Activated CD4-positive, alpha-beta T cell treated with anti-CD3 and anti-CD28 coated beads, Interleukin-2, amount 10 ng/mL, durations not matched to agents 7 days and 5 days (primary cell): Measurements from ENCODE around the gene FLT1. TPM values are rescaled to one million over a fixed set of nuclear protein-coding genes. Genes with fewer than 3 reads are reported as not detected.

Experiments used
- CTCF ChIA-PET: fragments of 350-600 bp; sonication (Branson Sonifier 250); formaldehyde crosslinking; loops from one replicate; lab custom pipeline; 2021; ENCODE audit warnings: antibody characterized with exemption; lab: Charles Lee
- POLR2A ChIA-PET: fragments of 350-600 bp; sonication (Branson Sonifier 250); formaldehyde crosslinking; loops from one replicate; lab custom pipeline; 2021; ENCODE audit warnings: antibody characterized with exemption; lab: Charles Lee
- DNase-seq: peaks from one replicate; pipeline ENCODE4 v3.0.0-alpha.2; 2020
- H3K27ac Mint-ChIP-seq: one replicate; pipeline ENCODE4 v1.8.0; 2021; ENCODE audit warnings: mild to moderate bottlenecking, moderate library complexity, mixed read lengths
- H3K27me3 Mint-ChIP-seq: one replicate; pipeline ENCODE4 v1.8.0; 2021; ENCODE audit warnings: mixed read lengths
- H3K36me3 Mint-ChIP-seq: one replicate; pipeline ENCODE4 v1.8.0; 2021; ENCODE audit warnings: low read depth, mixed read lengths
- H3K4me1 Mint-ChIP-seq: one replicate; pipeline ENCODE4 v1.8.0; 2021; ENCODE audit warnings: mixed read lengths
- H3K4me3 Mint-ChIP-seq: one replicate; pipeline ENCODE4 v1.8.0; 2021; ENCODE audit warnings: mild to moderate bottlenecking, moderate library complexity, mixed read lengths
- H3K9me3 Mint-ChIP-seq: one replicate; pipeline ENCODE4 v1.8.0; 2021; ENCODE audit warnings: mixed read lengths
- total RNA-seq, 2 experiments: library from RNA; stranded (reverse); gene quantifications; one replicate each; pipeline ENCODE4 v1.2.3, GENCODE V29; 2021

FLT1 gene, protein sequence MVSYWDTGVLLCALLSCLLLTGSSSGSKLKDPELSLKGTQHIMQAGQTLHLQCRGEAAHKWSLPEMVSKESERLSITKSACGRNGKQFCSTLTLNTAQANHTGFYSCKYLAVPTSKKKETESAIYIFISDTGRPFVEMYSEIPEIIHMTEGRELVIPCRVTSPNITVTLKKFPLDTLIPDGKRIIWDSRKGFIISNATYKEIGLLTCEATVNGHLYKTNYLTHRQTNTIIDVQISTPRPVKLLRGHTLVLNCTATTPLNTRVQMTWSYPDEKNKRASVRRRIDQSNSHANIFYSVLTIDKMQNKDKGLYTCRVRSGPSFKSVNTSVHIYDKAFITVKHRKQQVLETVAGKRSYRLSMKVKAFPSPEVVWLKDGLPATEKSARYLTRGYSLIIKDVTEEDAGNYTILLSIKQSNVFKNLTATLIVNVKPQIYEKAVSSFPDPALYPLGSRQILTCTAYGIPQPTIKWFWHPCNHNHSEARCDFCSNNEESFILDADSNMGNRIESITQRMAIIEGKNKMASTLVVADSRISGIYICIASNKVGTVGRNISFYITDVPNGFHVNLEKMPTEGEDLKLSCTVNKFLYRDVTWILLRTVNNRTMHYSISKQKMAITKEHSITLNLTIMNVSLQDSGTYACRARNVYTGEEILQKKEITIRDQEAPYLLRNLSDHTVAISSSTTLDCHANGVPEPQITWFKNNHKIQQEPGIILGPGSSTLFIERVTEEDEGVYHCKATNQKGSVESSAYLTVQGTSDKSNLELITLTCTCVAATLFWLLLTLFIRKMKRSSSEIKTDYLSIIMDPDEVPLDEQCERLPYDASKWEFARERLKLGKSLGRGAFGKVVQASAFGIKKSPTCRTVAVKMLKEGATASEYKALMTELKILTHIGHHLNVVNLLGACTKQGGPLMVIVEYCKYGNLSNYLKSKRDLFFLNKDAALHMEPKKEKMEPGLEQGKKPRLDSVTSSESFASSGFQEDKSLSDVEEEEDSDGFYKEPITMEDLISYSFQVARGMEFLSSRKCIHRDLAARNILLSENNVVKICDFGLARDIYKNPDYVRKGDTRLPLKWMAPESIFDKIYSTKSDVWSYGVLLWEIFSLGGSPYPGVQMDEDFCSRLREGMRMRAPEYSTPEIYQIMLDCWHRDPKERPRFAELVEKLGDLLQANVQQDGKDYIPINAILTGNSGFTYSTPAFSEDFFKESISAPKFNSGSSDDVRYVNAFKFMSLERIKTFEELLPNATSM (N-terminal part only)
- under 1 TPM; 0.32 to 0.71 TPM for total RNA-seq

DNA sequence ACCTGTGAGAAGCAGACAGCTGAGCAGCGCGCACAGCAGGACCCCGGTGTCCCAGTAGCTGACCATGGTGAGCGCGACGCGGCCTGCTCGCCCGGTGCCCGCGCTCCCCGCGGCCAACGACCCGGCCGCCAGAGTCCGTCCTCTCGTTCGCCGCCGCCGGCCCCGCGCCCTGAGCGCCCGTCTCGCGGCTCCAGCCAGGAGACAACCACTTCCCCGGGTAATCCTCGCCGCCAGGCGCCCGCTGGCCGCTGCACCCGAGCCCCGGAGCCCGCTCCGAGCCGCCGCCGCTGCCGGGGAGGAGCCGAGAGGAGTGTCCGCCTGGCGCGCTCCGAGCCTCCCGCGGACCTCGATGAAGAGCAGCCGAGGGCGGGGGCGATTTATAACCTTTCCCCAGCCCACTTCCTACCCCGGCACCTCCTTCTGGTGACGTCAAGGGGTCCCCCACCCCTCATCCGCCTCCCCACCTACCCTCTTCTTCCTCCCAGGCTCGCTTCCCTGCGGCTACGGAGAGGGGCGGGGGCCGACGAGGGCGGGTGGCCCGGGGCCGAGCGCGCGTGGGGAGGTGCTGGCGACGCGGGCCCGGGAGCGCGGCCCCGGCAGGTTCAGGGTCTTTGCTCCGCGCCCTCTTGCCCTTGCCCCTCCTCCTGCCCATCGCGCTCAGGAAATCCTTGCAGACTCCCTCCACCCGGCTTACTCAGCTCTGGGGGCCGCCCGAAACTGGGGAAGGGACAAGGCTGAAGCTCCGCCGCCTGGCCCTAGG is at the start of gene FLT1:
TSS of gene FLT1 (minus strand) at position 351 of the 760 bp plus-strand sequence. CDS start at position 66, 285 bp downstream.
- peak within 1 kb of the TSS; percentile 55 for H3K4me3 Mint-ChIP-seq
- ChIA-PET POLR2A (no interaction called here), CTCF (interaction anchor here (1.0 kb wide), 1 partner anchor 9 kb away, joined by 3 read pairs; no protein-coding TSS in a partner anchor)
- H3K27ac Mint-ChIP-seq, result no peak within 1 kb of the TSS
- H3K36me3 Mint-ChIP-seq, result peaks cover 2% of the 10 kb centered on the region
- peak; percentile 17 for DNase-seq
- peaks cover 53% of the 10 kb centered on the region for H3K27me3 Mint-ChIP-seq
- H3K9me3 Mint-ChIP-seq, result no peaks in the 10 kb centered on the region
- H3K4me1 Mint-ChIP-seq, result peaks cover 30% of the 10 kb centered on the region

DNA sequence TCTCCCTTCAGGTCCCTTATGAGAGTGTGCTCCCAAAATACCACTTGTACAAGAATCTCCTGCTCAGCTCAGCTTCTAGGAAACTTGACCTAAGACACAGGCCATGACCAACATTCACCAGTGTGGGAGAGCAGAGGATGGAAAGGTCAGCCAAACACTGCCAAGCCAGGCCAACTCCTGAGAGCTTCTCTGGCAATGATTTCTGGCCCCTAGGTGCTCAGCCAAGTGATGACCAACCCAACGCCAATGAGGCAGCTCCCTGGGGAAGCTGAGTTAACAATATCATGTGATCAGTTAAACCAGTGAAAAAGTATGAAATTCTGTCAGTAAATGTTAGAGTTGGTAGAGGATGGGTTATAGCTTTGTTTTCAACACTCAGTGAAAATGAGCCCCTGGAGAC is 49.1 kb upstream of the FLT1 start:
- no peak for DNase-seq
- ChIA-PET POLR2A (no interaction called here), CTCF (interaction anchor here (1.1 to 1.6 kb wide), 2 partner anchors 24 to 75 kb away, joined by 3 read pairs; no protein-coding TSS in a partner anchor)
- Mint-ChIP-seq H3K4me1 (peaks cover 5% of the 10 kb centered on the region), H3K9me3 (peaks cover 14% of the 10 kb centered on the region), H3K27me3 (peaks cover 2% of the 10 kb centered on the region), H3K27ac (no peak overlapping the region), H3K36me3 (no peaks in the 10 kb centered on the region), H3K4me3 (no peak overlapping the region)

DNA sequence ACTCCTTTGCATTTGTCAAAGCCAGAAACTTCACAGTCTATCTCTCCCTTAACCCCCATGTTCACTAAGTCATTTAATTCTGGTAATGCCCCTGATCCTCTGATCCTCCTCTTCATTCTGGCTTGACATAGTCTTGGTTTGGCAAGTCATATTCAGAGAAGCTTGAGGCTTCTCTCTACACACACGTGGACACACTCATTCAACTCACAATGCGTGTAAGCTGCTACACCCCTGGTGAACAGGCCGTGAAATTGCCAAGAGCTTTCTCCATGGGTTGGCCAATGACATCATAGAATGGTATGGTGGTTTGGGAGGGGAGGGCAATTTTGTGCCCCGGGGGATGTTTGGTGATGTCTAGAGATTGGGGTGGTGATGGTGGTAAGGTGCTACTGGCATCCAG is 47.9 kb upstream of the FLT1 start:
- no peak overlapping the region for H3K27ac Mint-ChIP-seq
- peaks cover 5% of the 10 kb centered on the region for H3K4me1 Mint-ChIP-seq
- no peak for DNase-seq
- ChIA-PET POLR2A (no interaction called here), CTCF (interaction anchor here (0.6 to 1.6 kb wide), 2 partner anchors 21 to 25 kb away, joined by 3 to 4 read pairs; no protein-coding TSS in a partner anchor)
- no peak overlapping the region for H3K4me3 Mint-ChIP-seq
- peaks cover 14% of the 10 kb centered on the region for H3K9me3 Mint-ChIP-seq
- H3K36me3 Mint-ChIP-seq, result no peaks in the 10 kb centered on the region
- peaks cover 2% of the 10 kb centered on the region for H3K27me3 Mint-ChIP-seq

DNA sequence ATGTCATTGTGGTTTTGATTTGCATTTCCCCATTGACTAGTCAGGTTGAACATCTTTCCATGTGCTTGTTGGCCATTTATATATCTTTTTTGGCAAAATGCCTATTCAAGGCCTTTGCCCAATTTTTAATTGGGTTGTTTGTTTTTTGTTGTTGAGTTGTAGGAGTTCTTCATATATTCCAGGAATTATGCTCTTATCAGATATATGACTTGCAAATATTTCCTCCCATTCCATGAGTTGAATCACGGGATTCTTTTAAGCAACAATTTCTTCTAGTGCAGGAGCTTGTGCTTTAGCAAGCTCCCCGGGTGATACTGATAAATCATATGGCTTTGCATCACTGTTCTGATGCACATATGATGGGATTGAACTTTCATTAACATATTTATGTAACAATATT is 47.0 kb upstream of the FLT1 start:
- Mint-ChIP-seq H3K27ac (no peak overlapping the region), H3K36me3 (no peaks in the 10 kb centered on the region), H3K9me3 (peaks cover 14% of the 10 kb centered on the region), H3K27me3 (peaks cover 1% of the 10 kb centered on the region), H3K4me1 (peaks cover 5% of the 10 kb centered on the region), H3K4me3 (no peak overlapping the region)
- no peak for DNase-seq
- CTCF ChIA-PET, result interaction anchor here (0.6 to 0.7 kb wide), 2 partner anchors 20 to 31 kb away, joined by 3 to 4 read pairs; no protein-coding TSS in a partner anchor
- POLR2A ChIA-PET, result no interaction called here

DNA sequence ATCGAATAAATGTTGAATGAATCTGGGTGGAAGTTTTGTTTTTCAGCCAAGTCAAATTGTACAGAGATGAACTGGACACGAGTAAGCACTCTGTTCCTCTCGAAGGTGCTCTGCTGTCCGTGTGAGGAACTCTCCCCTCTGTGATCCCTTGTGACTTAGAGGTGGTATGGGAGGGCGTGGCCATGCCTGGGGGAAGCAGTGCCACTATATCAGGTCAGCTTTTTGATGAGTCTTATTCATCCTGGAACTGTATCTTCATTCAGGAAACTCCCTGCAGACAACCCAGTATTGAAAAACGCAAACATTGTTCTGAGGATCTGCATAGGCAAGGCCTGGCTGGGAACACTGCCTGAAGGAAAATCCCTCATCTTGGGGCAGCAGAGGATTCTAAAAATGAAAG is 45.7 kb upstream of the FLT1 start:
- Mint-ChIP-seq H3K4me3 (no peak overlapping the region), H3K27me3 (peaks cover 2% of the 10 kb centered on the region), H3K27ac (no peak overlapping the region), H3K4me1 (peaks cover 5% of the 10 kb centered on the region), H3K36me3 (no peaks in the 10 kb centered on the region), H3K9me3 (peaks cover 17% of the 10 kb centered on the region)
- CTCF ChIA-PET, result interaction anchor here (1.6 kb wide), 1 partner anchor 112 kb away, joined by 3 read pairs; no protein-coding TSS in a partner anchor
- no peak for DNase-seq
- POLR2A ChIA-PET, result no interaction called here

DNA sequence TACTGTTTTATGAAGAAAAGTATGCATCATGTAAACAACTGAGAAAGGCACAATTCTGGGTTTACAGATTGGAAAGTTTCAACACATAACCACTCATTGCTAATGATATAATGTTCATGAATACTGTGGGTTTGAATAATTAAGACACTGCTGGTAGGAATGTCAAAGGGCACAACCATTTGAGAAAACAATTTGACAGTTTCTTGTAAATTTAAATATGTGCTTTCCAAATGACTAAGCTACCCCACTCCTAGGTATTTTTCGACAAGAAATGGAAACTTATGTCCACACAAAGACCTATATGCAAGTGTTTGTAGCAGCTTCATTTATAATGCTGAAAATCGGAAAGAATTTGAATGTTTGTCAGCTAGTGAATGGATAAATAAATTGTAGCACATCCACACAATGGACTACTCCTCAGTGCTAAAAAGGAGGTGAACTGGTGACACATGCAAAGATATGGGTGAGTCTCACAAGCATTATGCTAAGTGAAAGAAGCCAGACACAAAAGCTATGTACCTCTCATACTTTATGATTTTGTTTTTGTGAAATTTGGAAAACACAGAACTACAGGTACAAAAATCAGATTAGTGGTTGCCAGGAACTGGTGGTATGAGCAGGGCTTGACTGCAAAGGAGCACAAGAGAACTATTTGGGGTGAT is 44.8 kb upstream of the FLT1 start:
- H3K27ac Mint-ChIP-seq, result no peak overlapping the region
- ChIA-PET CTCF (interaction anchor here (1.6 kb wide), 1 partner anchor 113 kb away, joined by 3 read pairs; no protein-coding TSS in a partner anchor), POLR2A (no interaction called here)
- no peak overlapping the region for H3K4me3 Mint-ChIP-seq
- DNase-seq, result no peak
- H3K4me1 Mint-ChIP-seq, result peaks cover 5% of the 10 kb centered on the region
- H3K27me3 Mint-ChIP-seq, result peaks cover 2% of the 10 kb centered on the region
- peaks cover 17% of the 10 kb centered on the region for H3K9me3 Mint-ChIP-seq
- no peaks in the 10 kb centered on the region for H3K36me3 Mint-ChIP-seq

DNA sequence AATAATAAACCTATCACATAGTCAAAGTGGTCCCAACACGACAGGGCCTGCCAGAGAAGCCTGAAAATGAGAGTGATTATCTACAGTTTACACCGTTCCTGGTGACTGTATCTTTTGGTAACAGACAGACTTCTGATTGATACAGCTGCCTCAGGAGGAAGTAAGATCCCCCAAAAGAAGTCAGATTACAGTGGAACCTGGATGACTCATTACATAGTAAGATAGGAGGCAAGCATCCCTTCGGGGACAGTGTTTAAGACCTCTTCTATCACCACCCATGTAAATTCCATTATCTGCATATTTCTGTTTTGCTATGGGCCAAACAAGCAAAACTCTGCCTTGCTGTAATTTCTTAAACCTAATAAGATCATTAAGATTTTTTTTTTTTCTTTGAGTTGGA is 44.0 kb upstream of the FLT1 start:
- no peak for DNase-seq
- ChIA-PET POLR2A (no interaction called here), CTCF (no interaction called here)
- H3K4me1 Mint-ChIP-seq, result peaks cover 5% of the 10 kb centered on the region
- H3K27ac Mint-ChIP-seq, result no peak overlapping the region
- no peak overlapping the region for H3K4me3 Mint-ChIP-seq
- no peaks in the 10 kb centered on the region for H3K36me3 Mint-ChIP-seq
- H3K9me3 Mint-ChIP-seq, result peaks cover 12% of the 10 kb centered on the region
- peaks cover 7% of the 10 kb centered on the region for H3K27me3 Mint-ChIP-seq

DNA sequence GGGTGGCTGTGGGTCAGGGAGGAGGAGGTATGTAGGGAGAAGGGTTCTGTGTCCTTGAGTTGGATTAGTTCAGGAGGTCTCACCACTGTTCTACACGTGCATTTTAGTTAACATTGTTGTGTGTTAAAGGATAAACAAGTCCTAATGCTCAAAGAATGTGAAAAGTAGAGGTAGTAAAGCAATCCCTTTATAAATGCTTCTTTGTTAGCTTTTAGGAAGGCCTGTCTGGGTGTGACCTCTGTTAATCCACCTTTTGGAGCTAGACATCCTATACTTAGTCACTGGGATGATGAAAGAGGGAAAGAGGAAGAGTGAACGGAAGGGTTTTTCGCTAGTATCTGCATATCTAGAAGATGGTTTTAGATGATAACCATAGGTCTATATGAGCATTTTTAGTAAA is 42.2 kb upstream of the FLT1 start:
- Mint-ChIP-seq H3K9me3 (peaks cover 3% of the 10 kb centered on the region), H3K4me1 (peaks cover 5% of the 10 kb centered on the region), H3K27ac (no peak overlapping the region), H3K36me3 (no peaks in the 10 kb centered on the region), H3K27me3 (peaks cover 20% of the 10 kb centered on the region), H3K4me3 (no peak overlapping the region)
- ChIA-PET POLR2A (interaction anchor here (0.6 kb wide), 1 partner anchor 192 kb away, joined by 3 read pairs; no protein-coding TSS in a partner anchor), CTCF (no interaction called here)
- no peak for DNase-seq

DNA sequence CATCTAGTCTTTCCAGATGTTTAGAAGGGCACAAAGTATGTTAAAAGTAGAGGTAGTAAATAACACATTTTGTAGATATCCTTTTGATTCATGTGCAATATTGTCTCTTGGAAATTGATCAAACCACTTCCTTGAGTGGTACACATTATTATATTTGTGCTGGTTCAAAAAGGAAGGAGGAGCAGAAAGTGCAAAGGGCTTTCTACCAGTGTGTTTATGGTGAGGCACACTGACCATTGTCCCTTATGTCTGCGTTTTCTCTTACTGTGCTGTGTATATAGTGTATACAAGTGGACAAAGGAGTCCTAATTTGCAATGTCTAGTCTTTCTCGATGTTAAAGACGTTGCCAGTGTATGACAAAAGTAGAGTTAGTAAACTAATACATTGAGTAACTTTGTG is 41.4 kb upstream of the FLT1 start:
- ChIA-PET POLR2A (no interaction called here), CTCF (no interaction called here)
- no peak overlapping the region for H3K27ac Mint-ChIP-seq
- H3K36me3 Mint-ChIP-seq, result no peaks in the 10 kb centered on the region
- no peak overlapping the region for H3K4me3 Mint-ChIP-seq
- peaks cover 5% of the 10 kb centered on the region for H3K4me1 Mint-ChIP-seq
- H3K9me3 Mint-ChIP-seq, result peaks cover 3% of the 10 kb centered on the region
- no peak for DNase-seq
- peaks cover 20% of the 10 kb centered on the region for H3K27me3 Mint-ChIP-seq

DNA sequence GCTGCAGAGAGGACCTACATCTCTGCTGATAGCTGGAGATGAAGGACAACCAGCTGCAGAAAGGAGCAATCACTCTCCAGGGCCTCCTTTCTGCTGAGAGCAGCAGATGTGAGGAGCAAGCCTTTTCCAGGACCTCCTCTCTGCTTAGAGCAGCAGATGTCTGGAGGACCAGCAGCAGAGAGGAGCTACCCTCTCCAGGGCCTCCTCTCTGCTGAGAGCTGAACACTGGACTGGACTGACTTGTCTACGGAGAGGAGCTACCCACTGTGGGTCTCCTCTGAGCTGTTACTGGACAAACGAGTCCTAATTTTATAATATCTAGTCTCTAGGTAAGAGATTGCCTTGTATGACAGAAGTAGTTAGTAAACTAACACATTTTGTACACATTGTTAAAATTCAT is 40.8 kb upstream of the FLT1 start:
- peaks cover 20% of the 10 kb centered on the region for H3K27me3 Mint-ChIP-seq
- H3K4me3 Mint-ChIP-seq, result no peak overlapping the region
- DNase-seq, result no peak
- ChIA-PET POLR2A (no interaction called here), CTCF (no interaction called here)
- peaks cover 5% of the 10 kb centered on the region for H3K4me1 Mint-ChIP-seq
- peaks cover 3% of the 10 kb centered on the region for H3K9me3 Mint-ChIP-seq
- H3K36me3 Mint-ChIP-seq, result no peaks in the 10 kb centered on the region
- no peak overlapping the region for H3K27ac Mint-ChIP-seq

DNA sequence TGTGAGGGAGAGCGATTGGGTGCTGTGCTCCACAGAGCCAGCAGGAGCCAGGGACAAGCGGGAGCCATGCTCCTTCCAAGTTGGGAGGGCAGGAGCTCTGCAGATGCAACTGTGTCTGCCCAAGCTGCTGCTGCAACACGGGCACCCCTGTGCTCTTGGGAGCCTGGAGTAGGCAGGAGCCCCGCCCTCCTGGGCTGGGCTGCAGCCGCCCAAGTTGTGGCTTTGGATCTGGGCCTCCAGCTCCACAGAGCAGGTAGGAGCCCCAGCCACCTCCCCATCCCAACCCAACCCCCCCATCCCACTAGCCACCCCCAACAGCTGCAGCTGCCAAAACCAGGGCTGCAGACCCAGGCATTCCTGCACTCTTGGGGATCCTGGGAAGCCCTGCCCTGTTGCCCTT is 39.9 kb upstream of the FLT1 start:
- Mint-ChIP-seq H3K27ac (no peak overlapping the region), H3K9me3 (peaks cover 3% of the 10 kb centered on the region), H3K4me1 (peaks cover 3% of the 10 kb centered on the region), H3K36me3 (no peaks in the 10 kb centered on the region), H3K27me3 (peaks cover 20% of the 10 kb centered on the region), H3K4me3 (no peak overlapping the region)
- POLR2A ChIA-PET, result no interaction called here
- CTCF ChIA-PET, result interaction anchor here (0.6 kb wide), 1 partner anchor 374 kb away, joined by 3 read pairs; no protein-coding TSS in a partner anchor
- DNase-seq, result no peak
